ENCODE measurements around the gene SLC35C1.

- TF ChIP-seq AFF4 (CRISPR knock-in tag; IDR thresholded peaks at IDR 0.05): no peak
- no peak for TF ChIP-seq ZFYVE20 (CRISPR knock-in tag; IDR thresholded peaks at IDR 0.05; ENCODE audit: borderline replicate concordance, low read depth)
- no peak for TF ChIP-seq ATF7-NPFF (CRISPR knock-in tag; IDR thresholded peaks at IDR 0.05; ENCODE audit: low read depth)
- TF ChIP-seq ZNF670 (CRISPR knock-in tag; IDR thresholded peaks at IDR 0.05; ENCODE audit: borderline replicate concordance): no peak
- no peak for TF ChIP-seq NR2C2 (CRISPR knock-in tag; IDR thresholded peaks at IDR 0.05; ENCODE audit: borderline replicate concordance)
- no peak for TF ChIP-seq IRF2 (CRISPR knock-in tag; IDR thresholded peaks at IDR 0.05)
- no peak for TF ChIP-seq DZIP1 (CRISPR knock-in tag; IDR thresholded peaks at IDR 0.05)
- no peak for TF ChIP-seq PPARG (CRISPR knock-in tag; conservative IDR thresholded peaks at IDR 0.05)
- no peak for TF ChIP-seq PCBP2 (optimal IDR thresholded peaks at IDR 0.05; ENCODE audit: low read depth, low read length, poor library complexity, severe bottlenecking)
- no peak for TF ChIP-seq SMAD3 (CRISPR knock-in tag; IDR thresholded peaks at IDR 0.05)
- no peak for TF ChIP-seq TFE3 (CRISPR knock-in tag; IDR thresholded peaks at IDR 0.05)
Measured at GRCh38 chr11:45801723-45802315, 3.1 kb upstream of the SLC35C1 start.

All from HepG2 (cell line).